ENCODE data around the gene P4HB.
A peak's percentile ranks its signal among the peaks of the same experiment; 100 is the strongest.

P4HB gene

DNA sequence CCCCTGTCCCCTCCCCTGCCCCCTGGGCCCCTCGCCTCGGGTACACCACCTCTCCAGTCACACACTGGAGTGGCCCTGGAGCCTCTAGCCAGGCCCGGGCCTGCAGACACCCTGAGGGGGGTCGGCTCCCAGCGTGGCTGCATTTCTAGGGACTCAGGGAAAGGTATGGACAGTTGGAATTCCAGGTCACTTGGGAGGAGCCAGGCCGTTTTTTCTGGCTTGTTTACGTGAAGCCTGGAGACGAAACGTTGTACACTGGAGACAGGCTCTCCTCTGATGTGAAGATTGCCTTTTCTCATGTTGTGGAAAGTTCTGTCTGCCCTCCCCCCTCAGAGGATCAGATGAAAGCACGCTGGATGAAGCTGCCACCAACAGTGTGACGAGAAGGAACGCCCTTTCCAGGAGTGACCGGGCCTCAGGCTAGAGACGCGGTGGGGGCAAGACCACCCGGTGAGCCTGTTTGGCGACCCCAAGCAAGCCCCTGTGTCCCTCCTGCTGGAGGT is 21.5 kb downstream of the P4HB start (continued):
- TF ChIP-seq INSM2 (tag by site-specific recombination; IDR thresholded peaks at IDR 0.05): no peak
- TF ChIP-seq ZIC2 (tag by site-specific recombination; IDR thresholded peaks at IDR 0.05): 0 out of 2 replicates have a peak, but pooled peaks have one; percentile 13
- no peak for TF ChIP-seq ZNF248 (tag by site-specific recombination; IDR thresholded peaks at IDR 0.05)
- TF ChIP-seq BCL11A (tag by site-specific recombination; IDR thresholded peaks at IDR 0.05; ENCODE audit: low read depth): no peak
- TF ChIP-seq ZNF214 (tag by site-specific recombination; IDR thresholded peaks at IDR 0.05; ENCODE audit: borderline replicate concordance): no peak
- TF ChIP-seq HOXC10 (CRISPR knock-in tag; IDR thresholded peaks at IDR 0.05): no peak
- TF ChIP-seq, protein P1, sequence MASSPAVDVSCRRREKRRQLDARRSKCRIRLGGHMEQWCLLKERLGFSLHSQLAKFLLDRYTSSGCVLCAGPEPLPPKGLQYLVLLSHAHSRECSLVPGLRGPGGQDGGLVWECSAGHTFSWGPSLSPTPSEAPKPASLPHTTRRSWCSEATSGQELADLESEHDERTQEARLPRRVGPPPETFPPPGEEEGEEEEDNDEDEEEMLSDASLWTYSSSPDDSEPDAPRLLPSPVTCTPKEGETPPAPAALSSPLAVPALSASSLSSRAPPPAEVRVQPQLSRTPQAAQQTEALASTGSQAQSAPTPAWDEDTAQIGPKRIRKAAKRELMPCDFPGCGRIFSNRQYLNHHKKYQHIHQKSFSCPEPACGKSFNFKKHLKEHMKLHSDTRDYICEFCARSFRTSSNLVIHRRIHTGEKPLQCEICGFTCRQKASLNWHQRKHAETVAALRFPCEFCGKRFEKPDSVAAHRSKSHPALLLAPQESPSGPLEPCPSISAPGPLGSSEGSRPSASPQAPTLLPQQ (tag by site-specific recombination; IDR thresholded peaks at IDR 0.05): no peak
- TF ChIP-seq ZBTB20 (tag by site-specific recombination; IDR thresholded peaks at IDR 0.05): no peak

DNA sequence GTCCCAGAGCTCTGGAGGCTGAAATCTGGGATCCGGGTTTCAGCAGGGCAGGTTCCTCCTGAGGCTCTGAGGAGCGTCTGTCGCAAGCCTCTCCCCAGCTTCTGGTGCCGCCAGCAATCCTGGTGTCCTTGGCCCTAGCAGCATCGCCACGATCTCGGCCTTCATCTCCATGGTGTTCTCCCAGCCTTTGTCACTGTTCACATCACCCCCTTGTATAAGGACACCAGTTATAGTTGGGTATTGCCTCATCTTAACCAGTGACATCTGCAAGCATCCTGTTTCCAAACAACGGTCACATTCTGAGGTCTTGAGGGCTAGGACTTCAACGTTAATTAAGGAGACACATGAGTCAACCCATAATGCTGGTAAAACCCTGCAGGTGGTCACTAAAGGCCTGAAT is 22.7 kb downstream of the P4HB start:
- CTCF ChIA-PET: no interaction called here
- TF ChIP-seq ZNF175 (tag by site-specific recombination; IDR thresholded peaks at IDR 0.05) (no peak), ZNF629 (tag by site-specific recombination; IDR thresholded peaks at IDR 0.05) (peak; percentile 18; the same call in 1 of the 2 replicates), ZSCAN30 (tag by site-specific recombination; IDR thresholded peaks at IDR 0.05) (no peak), KLF9 (tag by site-specific recombination; IDR thresholded peaks at IDR 0.05; ENCODE audit: low read depth) (no peak)
- POLR2A ChIA-PET: interaction anchor here (0.7 to 1.2 kb wide), 2 partner anchors 18 to 23 kb away, joined by 3 read pairs; no protein-coding TSS in a partner anchor
- no peak overlapping the region for H3K4me3 ChIP-seq (ENCODE audit: low read depth, low read length)
- H3K36me3 ChIP-seq (ENCODE audit: control insufficient read depth in 2 of 2, insufficient read depth in 1 of 2, low read length in 2 of 2): peaks cover 0 to 7% of the 10 kb centered on the region in 2 experiments; a peak in 2 of 3 replicates
- no peaks in the 10 kb centered on the region for H3K9me3 ChIP-seq (ENCODE audit: control insufficient read depth, insufficient read depth, low read depth, low read length)
- no peak overlapping the region for H3K27ac ChIP-seq (ENCODE audit: extremely low read depth, low read depth, low read length)
- no peaks in the 10 kb centered on the region for H3K4me1 ChIP-seq (ENCODE audit: control insufficient read depth, insufficient read depth, low read length)

DNA sequence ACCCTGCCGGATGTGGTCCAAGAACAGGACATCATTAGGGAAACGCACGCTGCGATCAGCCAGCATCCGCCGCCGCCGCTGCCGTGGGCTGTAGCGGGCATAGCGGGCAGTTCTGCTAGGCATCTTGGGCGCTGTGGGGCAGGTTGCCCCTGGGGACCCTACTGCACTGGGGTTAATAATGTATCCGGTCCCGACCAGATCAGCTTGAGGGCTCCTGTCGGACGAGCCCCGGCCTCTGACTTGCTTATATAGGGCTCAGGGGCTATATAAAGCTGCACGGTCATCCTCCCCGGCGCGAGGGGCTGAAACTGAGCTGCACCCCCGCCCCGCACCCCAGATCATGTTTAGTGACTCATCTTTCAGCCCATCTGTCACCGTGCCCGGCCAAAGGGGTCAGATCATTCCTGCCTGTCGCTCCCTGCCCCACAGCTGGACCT is 25.5 kb downstream of the P4HB start, which contains the start of gene PPP1R27:
TSS of gene PPP1R27 (minus strand) at position 220 of the 437 bp plus-strand sequence. CDS start at position 123, 97 bp downstream.
- POLR2A ChIA-PET: interaction anchor here (0.8 to 1.6 kb wide), 3 partner anchors 9 to 26 kb away, joined by 5 to 7 read pairs (median 6); no protein-coding TSS in a partner anchor
- Histone ChIP-seq H3K9me3 (ENCODE audit: control insufficient read depth, insufficient read depth, low read depth, low read length) (no peaks in the 10 kb centered on the region), H3K27ac (ENCODE audit: extremely low read depth, low read depth, low read length) (peak within 1 kb of the TSS; percentile 95), H3K4me3 (ENCODE audit: low read depth, low read length) (peak within 1 kb of the TSS; percentile 77), H3K4me1 (ENCODE audit: control insufficient read depth, insufficient read depth, low read length) (no peaks in the 10 kb centered on the region), H3K36me3 (ENCODE audit: control insufficient read depth in 2 of 2, insufficient read depth in 1 of 2, low read length in 2 of 2) (peaks cover 0 to 4% of the 10 kb centered on the region in 2 experiments; a peak in 1 of 3 replicates)
- TF ChIP-seq SP7 (tag by site-specific recombination; IDR thresholded peaks at IDR 0.05): no peak
- TF ChIP-seq ZNF155 (tag by site-specific recombination; IDR thresholded peaks at IDR 0.05): no peak
- no peak for TF ChIP-seq YY1 (tag by site-specific recombination; IDR thresholded peaks at IDR 0.05)
- no peak for TF ChIP-seq ZNF792 (tag by site-specific recombination; IDR thresholded peaks at IDR 0.05)
- TF ChIP-seq ZNF354C (tag by site-specific recombination; IDR thresholded peaks at IDR 0.05; ENCODE audit: borderline replicate concordance, low read depth): no peak
- TF ChIP-seq SCRT2 (tag by site-specific recombination; IDR thresholded peaks at IDR 0.05): 0 out of 2 replicates have a peak, but pooled peaks have one; percentile 19
- no peak for TF ChIP-seq YY2 (tag by site-specific recombination; IDR thresholded peaks at IDR 0.05)
- TF ChIP-seq ZNF350 (tag by site-specific recombination; IDR thresholded peaks at IDR 0.05): no peak
- CTCF ChIA-PET: interaction anchor here (3.0 kb wide), 1 partner anchor 13 kb away, joined by 12 read pairs; no protein-coding TSS in a partner anchor

Measured in HEK293 (cell line).